ENCODE results near the gene ZDHHC5.

GRCh38 chr11:57657194-57658022 is 10.5 kb upstream of the ZDHHC5 start, which contains the start of gene CLP1:
- TF ChIP-seq CTCF (IDR thresholded peaks at IDR 0.05): no peak
- TF ChIP-seq POLR2AphosphoS5 (IDR thresholded peaks at IDR 0.05; ENCODE audit: low read depth, low read length): peak; percentile 77
